H1 (cell line): ENCODE data around the gene CYB5R2. TPM values are rescaled to one million over a fixed set of nuclear protein-coding genes. Genes with fewer than 3 reads are reported as not detected.

Experiments
- BCL11A ChIP-seq, 2 experiments: IDR thresholded peaks; one replicate each; pipeline ENCODE4 v1.6.1; 2011; ENCODE audit warnings: low read depth in 2 of 2, low read length in 2 of 2, mild to moderate bottlenecking in 2 of 2
- CREB1 ChIP-seq: IDR thresholded peaks from 2 replicates; pipeline ENCODE4 v1.6.1; 2012; ENCODE audit warnings: inconsistent platforms
- CTCF ChIP-seq, 3 experiments: IDR thresholded peaks; 1 replicate in 2 of 3; 2 replicates in 1 of 3; pipeline versions ENCODE4 v1.5.1 to v1.6.1; 2011; ENCODE audit warnings: low read length in 3 of 3, mild to moderate bottlenecking in 3 of 3, inconsistent platforms in 2 of 3, low read depth in 1 of 3, moderate library complexity in 1 of 3; ENCODE audit not compliant: insufficient read depth in 1 of 3; ENCODE audit errors: control extremely low read depth in 1 of 3
- E2F6 ChIP-seq: IDR thresholded peaks from 2 replicates; pipeline ENCODE4 v1.6.1; 2012; ENCODE audit warnings: inconsistent platforms
- HDAC2 ChIP-seq, 2 experiments: fragments of 300-600 bp in 1 of 2; sonication (generic) in 1 of 2; IDR thresholded peaks; 2 replicates each; pipeline ENCODE4 v1.6.1; 2011 to 2012; ENCODE audit warnings: low read depth in 2 of 2, low read length in 2 of 2, mild to moderate bottlenecking in 2 of 2, moderate library complexity in 2 of 2, borderline replicate concordance in 1 of 2, inconsistent platforms in 1 of 2
- JUN ChIP-seq: IDR thresholded peaks from 2 replicates; pipeline ENCODE4 v1.6.1; 2011; ENCODE audit warnings: low read depth, mild to moderate bottlenecking, improper control_type of control experiment, low read length
- KDM4A ChIP-seq: IDR thresholded peaks from one replicate; pipeline ENCODE4 v1.7.1; 2012; ENCODE audit warnings: low read depth, mild to moderate bottlenecking, moderate library complexity, low read length, inconsistent platforms; ENCODE audit not compliant: severe bottlenecking
- NRF1 ChIP-seq: IDR thresholded peaks from 2 replicates; pipeline ENCODE4 v1.6.1; 2011; ENCODE audit warnings: mild to moderate bottlenecking, low read depth, low read length, improper control_type of control experiment
- SAP30 ChIP-seq: fragments of 300-600 bp; sonication (generic); IDR thresholded peaks from 2 replicates; pipeline ENCODE4 v1.7.1; 2012; ENCODE audit warnings: low read length, moderate library complexity, mild to moderate bottlenecking, inconsistent platforms; ENCODE audit not compliant: insufficient read depth, insufficient replicate concordance
- SIN3A ChIP-seq, 2 experiments: IDR thresholded peaks in 1 of 2; conservative IDR thresholded peaks in 1 of 2; 2 replicates each; pipeline ENCODE4 v1.6.1; 2011 to 2012; ENCODE audit warnings: low read length in 2 of 2, improper control_type of control experiment in 1 of 2, low read depth in 1 of 2, mild to moderate bottlenecking in 1 of 2
- SIRT6 ChIP-seq: IDR thresholded peaks from one replicate; pipeline ENCODE4 v1.7.1; 2012; ENCODE audit warnings: low read length, inconsistent platforms
- polyA plus RNA-seq, 7 experiments: library from polyadenylated mRNA; depleted of rRNA in 3 of 7; stranded (reverse) in 5 of 7; unstranded in 2 of 7; fragments of >200 nt in 5 of 7; fragments of 200-250 nt in 2 of 7; gene quantifications; 1 replicate in 5 of 7; 2 replicates in 1 of 7; 4 replicates in 1 of 7; pipeline versions ENCODE4 v1.2.1 to v1.2.3, GENCODE V29; 2011 to 2013; ENCODE audit warnings: missing spikeins in 2 of 7, mixed read lengths in 2 of 7
- total RNA-seq: library from RNA; stranded (reverse); fragmentation: NEBNext Ultra II Directional; extraction: Animal tissue kit (Norgen Biotek cat#: 25700); gene quantifications from 2 replicates; pipeline ENCODE4 v1.2.1, GENCODE V29; 2021

Gene CYB5R2
- total and polyA plus RNA-seq, 2 of the 8 experiments (the other 6 are each of a cell fraction or from before 2014, with no cell fraction given): 53.0 to 55.9 TPM

DNA sequence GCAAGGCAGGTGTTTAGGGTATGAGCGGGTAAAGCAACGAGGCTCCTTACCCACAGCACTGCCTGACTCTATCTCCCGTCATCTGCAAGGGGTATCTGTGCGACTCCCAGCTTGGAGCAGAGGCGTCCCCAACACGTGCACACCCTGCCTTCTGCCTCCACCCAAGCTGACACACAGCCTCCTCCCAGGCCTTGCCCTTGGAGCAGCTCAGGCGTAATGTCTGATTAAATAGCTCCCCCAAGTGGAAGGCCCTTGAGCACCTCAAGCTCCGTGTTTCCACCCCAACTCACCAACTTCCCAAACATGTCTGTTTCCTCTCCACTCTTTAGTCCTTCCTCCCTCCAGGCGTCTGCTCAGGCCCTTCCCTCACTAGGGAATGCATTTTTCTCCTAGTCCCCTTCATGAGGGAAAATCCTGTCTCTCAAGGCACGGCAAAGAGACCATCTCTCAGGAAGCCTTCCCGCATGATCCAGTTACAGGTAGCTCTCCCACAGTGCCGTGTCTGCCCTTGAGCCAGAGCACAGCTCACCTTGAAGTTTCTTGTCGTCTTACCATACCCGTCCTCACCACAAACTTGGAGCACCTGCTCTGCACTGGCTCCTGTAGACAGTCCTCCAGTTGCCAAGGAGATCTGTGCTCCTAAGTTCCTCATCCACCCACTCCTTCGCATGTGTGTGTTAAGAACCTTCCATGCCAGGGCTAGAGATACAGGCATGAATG lies 15.8 kb downstream of the CYB5R2 start (continued):
- TF ChIP-seq CTCF (IDR thresholded peaks at IDR 0.05; ENCODE audit: control extremely low read depth in 1 of 3, insufficient read depth in 1 of 3, low read depth in 1 of 3, low read length in 3 of 3): peak; percentile 74 to 90 (median 89)
- no peak for TF ChIP-seq BCL11A (IDR thresholded peaks at IDR 0.05; ENCODE audit: low read depth in 2 of 2, low read length in 2 of 2)
- TF ChIP-seq SAP30: no peak
- TF ChIP-seq SIRT6: no peak
- no peak for TF ChIP-seq JUN
- TF ChIP-seq KDM4A: no peak
- TF ChIP-seq CREB1: no peak
- TF ChIP-seq HDAC2 (IDR thresholded peaks at IDR 0.05; ENCODE audit: borderline replicate concordance in 1 of 2, low read depth in 2 of 2, low read length in 2 of 2): no peak
- TF ChIP-seq NRF1: no peak
- TF ChIP-seq SIN3A (conservative IDR thresholded peaks at IDR 0.05 in 1 of 2, IDR thresholded peaks at IDR 0.05 in 1 of 2; ENCODE audit: low read depth in 1 of 2, low read length in 2 of 2): no peak
- TF ChIP-seq E2F6: peak; percentile 60
- TF ChIP-seq, all 59 proteins: peak for 4
